ENCODE results near the gene ADAMTS12. TPM values are rescaled to one million over a fixed set of nuclear protein-coding genes. Genes with fewer than 3 reads are reported as not detected.

The ADAMTS12 gene
- total and polyA plus RNA-seq, 2 of the 8 experiments (the other 6 are each of a cell fraction or from before 2014, with no cell fraction given) = 6.4 to 12.8 TPM

GRCh38 chr5:33842456-33842855 lies 49.3 kb downstream of the ADAMTS12 start (continued):
- TF ChIP-seq SP1 (IDR thresholded peaks at IDR 0.05; ENCODE audit: low read depth, low read length) (no peak), CBX5 (IDR thresholded peaks at IDR 0.05; ENCODE audit: low read depth, low read length) (no peak), EGR1 (IDR thresholded peaks at IDR 0.05; ENCODE audit: borderline replicate concordance, low read depth, low read length) (no peak), RFX5 (IDR thresholded peaks at IDR 0.05; ENCODE audit: borderline replicate concordance, low read depth, low read length) (no peak)

All from H1 (cell line).